ENCODE results near the gene ROBO1. TPM values are rescaled to one million over a fixed set of nuclear protein-coding genes. Genes with fewer than 3 reads are reported as not detected.

The ROBO1 gene
- total RNA-seq, 1 donor from 2014 or later, result 73.8 TPM

- Mint-ChIP-seq H3K36me3 (ENCODE audit: unreplicated experiment) (peaks cover 33% of the 10 kb centered on the region), H3K9me3 (ENCODE audit: unreplicated experiment) (no peaks in the 10 kb centered on the region), H3K4me1 (ENCODE audit: unreplicated experiment) (no peaks in the 10 kb centered on the region), H3K27me3 (ENCODE audit: unreplicated experiment) (no peaks in the 10 kb centered on the region), H3K27ac (ENCODE audit: unreplicated experiment) (no peak overlapping the region), H3K4me3 (ENCODE audit: unreplicated experiment) (no peak overlapping the region)
- no peak for DNase-seq (ENCODE audit: extremely low spot score, unreplicated experiment)
- TF ChIP-seq CTCF (IDR thresholded peaks at IDR 0.05), result no peak
These were observed 1157.2 kb downstream of the ROBO1 start for GRCh38 chr3:78610462-78611125.

- H3K9me3 Mint-ChIP-seq (ENCODE audit: unreplicated experiment), result peaks cover 3% of the 10 kb centered on the region
- no peak for TF ChIP-seq CTCF (IDR thresholded peaks at IDR 0.05)
- peaks cover 24% of the 10 kb centered on the region for H3K36me3 Mint-ChIP-seq (ENCODE audit: unreplicated experiment)
- no peak overlapping the region for H3K4me3 Mint-ChIP-seq (ENCODE audit: unreplicated experiment)
- no peaks in the 10 kb centered on the region for H3K4me1 Mint-ChIP-seq (ENCODE audit: unreplicated experiment)
- no peaks in the 10 kb centered on the region for H3K27me3 Mint-ChIP-seq (ENCODE audit: unreplicated experiment)
- no peak for DNase-seq (ENCODE audit: extremely low spot score, unreplicated experiment)
- H3K27ac Mint-ChIP-seq (ENCODE audit: unreplicated experiment), result no peak overlapping the region
These were observed 1161.0 kb downstream of the ROBO1 start for GRCh38 chr3:78606756-78607155.

GRCh38 chr3:78605178-78605577 is 1162.6 kb downstream of the ROBO1 start:
- peaks cover 24% of the 10 kb centered on the region for H3K36me3 Mint-ChIP-seq (ENCODE audit: unreplicated experiment)
- DNase-seq (ENCODE audit: extremely low spot score, unreplicated experiment), result no peak
- H3K4me1 Mint-ChIP-seq (ENCODE audit: unreplicated experiment), result no peaks in the 10 kb centered on the region
- no peak for TF ChIP-seq CTCF (IDR thresholded peaks at IDR 0.05)
- H3K27me3 Mint-ChIP-seq (ENCODE audit: unreplicated experiment), result no peaks in the 10 kb centered on the region
- no peak overlapping the region for H3K27ac Mint-ChIP-seq (ENCODE audit: unreplicated experiment)
- no peak overlapping the region for H3K4me3 Mint-ChIP-seq (ENCODE audit: unreplicated experiment)
- H3K9me3 Mint-ChIP-seq (ENCODE audit: unreplicated experiment), result peaks cover 3% of the 10 kb centered on the region

- peaks cover 3% of the 10 kb centered on the region for H3K9me3 Mint-ChIP-seq (ENCODE audit: unreplicated experiment)
- DNase-seq (ENCODE audit: extremely low spot score, unreplicated experiment), result no peak
- H3K36me3 Mint-ChIP-seq (ENCODE audit: unreplicated experiment), result peaks cover 24% of the 10 kb centered on the region
- H3K4me1 Mint-ChIP-seq (ENCODE audit: unreplicated experiment), result no peaks in the 10 kb centered on the region
- no peak overlapping the region for H3K27ac Mint-ChIP-seq (ENCODE audit: unreplicated experiment)
- TF ChIP-seq CTCF (IDR thresholded peaks at IDR 0.05), result no peak
- H3K4me3 Mint-ChIP-seq (ENCODE audit: unreplicated experiment), result no peak overlapping the region
- H3K27me3 Mint-ChIP-seq (ENCODE audit: unreplicated experiment), result no peaks in the 10 kb centered on the region
These were observed 1163.5 kb downstream of the ROBO1 start for GRCh38 chr3:78604341-78604740.

GRCh38 chr3:78601249-78601648 is 1166.5 kb downstream of the ROBO1 start:
- Mint-ChIP-seq H3K4me1 (ENCODE audit: unreplicated experiment) (no peaks in the 10 kb centered on the region), H3K27me3 (ENCODE audit: unreplicated experiment) (no peaks in the 10 kb centered on the region), H3K9me3 (ENCODE audit: unreplicated experiment) (peaks cover 3% of the 10 kb centered on the region), H3K4me3 (ENCODE audit: unreplicated experiment) (no peak overlapping the region), H3K36me3 (ENCODE audit: unreplicated experiment) (peaks cover 22% of the 10 kb centered on the region), H3K27ac (ENCODE audit: unreplicated experiment) (no peak overlapping the region)
- no peak for DNase-seq (ENCODE audit: extremely low spot score, unreplicated experiment)
- no peak for TF ChIP-seq CTCF (IDR thresholded peaks at IDR 0.05)

All from osteocyte (in vitro differentiated cells).